B cell (primary cell): Measurements from ENCODE around the gene IPO11. TPM values are rescaled to one million over a fixed set of nuclear protein-coding genes. Genes with fewer than 3 reads are reported as not detected.

Experiments used
- ATAC-seq: fragments of 200-7000 bp; cut with Tn5 transposase; one replicate; pipeline ENCODE4 v1.10.0; 2021; ENCODE audit warnings: low read depth, mild to moderate bottlenecking, moderate number of reproducible peaks, moderate library complexity
- CTCF ChIA-PET: fragments of 350-600 bp; sonication (Branson Sonifier 250); formaldehyde crosslinking; loops from one replicate; lab custom pipeline; 2021; ENCODE audit warnings: antibody characterized with exemption, inconsistent platforms; lab: Charles Lee
- POLR2A ChIA-PET: fragments of 350-600 bp; sonication (Branson Sonifier 250); formaldehyde crosslinking; loops from one replicate; lab custom pipeline; 2021; ENCODE audit warnings: antibody characterized with exemption; lab: Charles Lee
- DNase-seq: peaks from one replicate; pipeline ENCODE4 v3.0.0; 2013
- H2AFZ ChIP-seq: 2 replicates; pipeline ENCODE4 v1.6.1; 2012; ENCODE audit warnings: mild to moderate bottlenecking, low read depth, low read length; ENCODE audit not compliant: insufficient read depth, poor library complexity, severe bottlenecking
- H3K27ac ChIP-seq, 2 donors: 1 replicate in 1 of 2; 2 replicates in 1 of 2; pipeline ENCODE4 v1.5.1; 2012 to 2013; ENCODE audit warnings: low read length in 2 of 2, mild to moderate bottlenecking in 2 of 2, moderate library complexity in 1 of 2
- H3K27me3 ChIP-seq, 4 experiments: fragments of 200-600 bp in 1 of 4; sonication (generic) in 1 of 4; replicated peaks in 1 of 4; 1 replicate in 2 of 4; 2 replicates in 2 of 4; pipeline versions ENCODE4 v1.6.1 to v1.7.0; 2013 to 2016; ENCODE audit warnings: low read length in 3 of 4, mild to moderate bottlenecking in 2 of 4, mixed read lengths in 1 of 4, moderate library complexity in 1 of 4; ENCODE audit not compliant: insufficient read depth in 4 of 4, control insufficient read depth in 3 of 4; ENCODE audit errors: control extremely low read depth in 1 of 4
- H3K36me3 ChIP-seq, 2 experiments: replicated peaks in 1 of 2; 1 replicate in 1 of 2; 2 replicates in 1 of 2; pipeline versions ENCODE4 v1.6.1 to v1.7.1; 2013; ENCODE audit warnings: low read length in 1 of 2; ENCODE audit not compliant: insufficient read depth in 2 of 2, control insufficient read depth in 1 of 2; ENCODE audit errors: control extremely low read depth in 1 of 2, extremely low read depth in 1 of 2
- H3K4me1 ChIP-seq, 2 donors: fragments of 200-600 bp in 1 of 2; sonication (generic) in 1 of 2; 1 replicate in 1 of 2; 2 replicates in 1 of 2; pipeline versions ENCODE4 v1.5.1 to v1.6.1; 2013 to 2017; ENCODE audit warnings: low read length in 2 of 2; ENCODE audit not compliant: control insufficient read depth in 2 of 2, insufficient read depth in 2 of 2
- H3K4me2 ChIP-seq: replicated peaks from 2 replicates; pipeline ENCODE3; 2012; ENCODE audit warnings: mild to moderate bottlenecking, low read depth, low read length; ENCODE audit not compliant: poor library complexity, severe bottlenecking
- H3K4me3 ChIP-seq, 5 experiments: fragments of 200-600 bp in 1 of 5; sonication (generic) in 1 of 5; 1 replicate in 3 of 5; 2 replicates in 2 of 5; pipeline versions ENCODE4 v1.5.1 to v1.7.0; 2011 to 2016; ENCODE audit warnings: low read length in 4 of 5, mild to moderate bottlenecking in 4 of 5, low read depth in 2 of 5, control low read depth in 1 of 5, moderate library complexity in 1 of 5; ENCODE audit not compliant: insufficient read depth in 1 of 5; ENCODE audit errors: control extremely low read depth in 1 of 5, extremely low read depth in 1 of 5
- H3K79me2 ChIP-seq: fragments of 200-600 bp; sonication (generic); one replicate; pipeline ENCODE4 v1.6.0; 2016; ENCODE audit warnings: low read length; ENCODE audit not compliant: control insufficient read depth, insufficient read depth
- H3K9ac ChIP-seq: fragments of 200-600 bp; sonication (generic); 2 replicates; pipeline ENCODE4 v1.6.1; 2017; ENCODE audit warnings: mild to moderate bottlenecking, low read length, moderate library complexity
- H3K9me3 ChIP-seq, 3 donors: one replicate each; pipeline versions ENCODE4 v1.6.1 to v1.7.1; 2013; ENCODE audit warnings: low read length in 2 of 3; ENCODE audit not compliant: control insufficient read depth in 2 of 3, insufficient read depth in 1 of 3; ENCODE audit errors: control extremely low read depth in 1 of 3
- H4K20me1 ChIP-seq: 2 replicates; pipeline ENCODE4 v1.6.0; 2012; ENCODE audit warnings: mild to moderate bottlenecking, low read length; ENCODE audit not compliant: insufficient read depth, control insufficient read depth, poor library complexity, severe bottlenecking
- H3K27ac Mint-ChIP-seq: one replicate; pipeline ENCODE4 v1.8.0; 2021; ENCODE audit warnings: mixed read lengths
- H3K27me3 Mint-ChIP-seq: one replicate; pipeline ENCODE4 v1.8.0; 2021; ENCODE audit warnings: mixed read lengths
- H3K4me1 Mint-ChIP-seq: one replicate; pipeline ENCODE4 v1.8.0; 2021; ENCODE audit warnings: mixed read lengths
- H3K4me3 Mint-ChIP-seq: one replicate; pipeline ENCODE4 v1.8.0; 2021; ENCODE audit warnings: mixed read lengths
- H3K9me3 Mint-ChIP-seq: one replicate; pipeline ENCODE4 v1.8.0; 2022; ENCODE audit warnings: mixed read lengths; ENCODE audit not compliant: insufficient read depth
- CTCF ChIP-seq: fragments of 200-600 bp; IDR thresholded peaks from one replicate; pipeline ENCODE4 v1.8.0; 2022; ENCODE audit warnings: antibody characterized with exemption, mild to moderate bottlenecking
- EZH2 ChIP-seq: IDR thresholded peaks from 2 replicates; pipeline ENCODE4 v1.6.1; 2012; ENCODE audit warnings: borderline replicate concordance, low read depth, mild to moderate bottlenecking, moderate library complexity, low read length; ENCODE audit not compliant: insufficient read depth, poor library complexity, severe bottlenecking
- WGBS: methylation state at CpG from one replicate; pipeline ENCODE4 v1.1.5; 2013; ENCODE audit warnings: missing lambda C conversion rate; ENCODE audit not compliant: insufficient coverage; 5-methylcytosine and 5-hydroxymethylcytosine counted together
- intact Hi-C: fragments of 100-400 bp; cut with micrococcal nuclease; formaldehyde crosslinking; loops from one replicate; pipeline ENCODE4 v1.10.0; 2022
- polyA plus RNA-seq: library from polyadenylated mRNA; depleted of rRNA; stranded (reverse); fragments of >200 nt; gene quantifications from 2 replicates; pipeline ENCODE4 v1.2.3, GENCODE V29; 2012
- total RNA-seq, 2 donors: library from RNA; stranded (reverse); fragments of 120-200 nt in 1 of 2; gene quantifications; 1 replicate in 1 of 2; 2 replicates in 1 of 2; pipeline versions ENCODE4 v1.2.3 to v1.2.4, GENCODE V29; 2013 to 2022

IPO11 gene
- total and polyA plus RNA-seq, 2 donors (not counting 1 experiment from before 2014, with no cell fraction given): 3.8 to 37.4 TPM

- no peak overlapping the region for H3K4me3 Mint-ChIP-seq
- ChIA-PET POLR2A (no interaction called here), CTCF (no interaction called here)
- H2AFZ ChIP-seq: no peak overlapping the region
- no CpG with 5 or more reads among the region's 2 CpGs for WGBS
- H3K27me3 Mint-ChIP-seq: no peaks in the 10 kb centered on the region
- TF ChIP-seq CTCF (no peak), EZH2 (no peak)
- H3K9ac ChIP-seq: no peak overlapping the region
- no peaks in the 10 kb centered on the region for H3K9me3 ChIP-seq
- intact Hi-C loops: no loop called here
- ATAC-seq: no peak
- DNase-seq: no peak
- H3K4me1 Mint-ChIP-seq: peaks cover 8% of the 10 kb centered on the region
- no peak overlapping the region for H3K27ac Mint-ChIP-seq
- no peaks in the 10 kb centered on the region for H3K79me2 ChIP-seq
- no peaks in the 10 kb centered on the region for H3K4me1 ChIP-seq
- H3K36me3 ChIP-seq: peaks cover 4 to 7% of the 10 kb centered on the region in 2 experiments
- no peaks in the 10 kb centered on the region for H3K27me3 ChIP-seq
- no peak overlapping the region for H3K27ac ChIP-seq
- H3K4me3 ChIP-seq: no peak overlapping the region
- H3K4me2 ChIP-seq: no peak overlapping the region
- no peaks in the 10 kb centered on the region for H4K20me1 ChIP-seq
- H3K9me3 Mint-ChIP-seq: no peaks in the 10 kb centered on the region
Observed at GRCh38 chr5:62521319-62521718, 108.8 kb downstream of the IPO11 start.

GRCh38 chr5:62522811-62523210, 110.2 kb downstream of the IPO11 start:
- Mint-ChIP-seq H3K27me3 (no peaks in the 10 kb centered on the region), H3K4me3 (no peak overlapping the region), H3K9me3 (no peaks in the 10 kb centered on the region), H3K27ac (no peak overlapping the region), H3K4me1 (peaks cover 8% of the 10 kb centered on the region)
- no peak for TF ChIP-seq EZH2
- no peak for ATAC-seq
- Histone ChIP-seq H2AFZ (no peak overlapping the region), H3K79me2 (no peaks in the 10 kb centered on the region), H3K4me1 (no peaks in the 10 kb centered on the region), H3K4me2 (no peak overlapping the region), H3K27ac (no peak overlapping the region), H3K9me3 (no peaks in the 10 kb centered on the region), H3K9ac (no peak overlapping the region), H3K27me3 (no peaks in the 10 kb centered on the region), H4K20me1 (no peaks in the 10 kb centered on the region), H3K36me3 (peaks cover 9 to 11% of the 10 kb centered on the region in 2 experiments), H3K4me3 (no peak overlapping the region)
- DNase-seq: no peak
- POLR2A ChIA-PET: no interaction called here
- no CpG with 5 or more reads among the region's 1 CpG for WGBS
- intact Hi-C loops: no loop called here
- CTCF ChIA-PET: no interaction called here
